Peyer's patch (tissue), 4 donors: Measurements from ENCODE around the gene NIPBL.

Source experiments
- CTCF ChIP-seq, 6 experiments: fragments of 450-650 bp in 4 of 6; fragments of 200-600 bp in 2 of 6; sonication (generic) in 1 of 6; IDR thresholded peaks; one replicate each; pipeline ENCODE4 v1.5.1; 2017 to 2019; ENCODE audit warnings: antibody characterized with exemption in 6 of 6, mild to moderate bottlenecking in 3 of 6, moderate library complexity in 1 of 6
- POLR2A ChIP-seq, 2 donors: fragments of 450-650 bp; IDR thresholded peaks; one replicate each; pipeline ENCODE4 v1.5.1; 2017; ENCODE audit warnings: antibody characterized with exemption in 2 of 2, mild to moderate bottlenecking in 2 of 2, moderate library complexity in 2 of 2

GRCh38 chr5:37075399-37075950 is 198.9 kb downstream of the NIPBL start:
- TF ChIP-seq CTCF (IDR thresholded peaks at IDR 0.05) (no peak), POLR2A (IDR thresholded peaks at IDR 0.05) (no peak)
